Endothelial cell (in vitro differentiated cells): ENCODE results near the gene FIBCD1. TPM values are rescaled to one million over a fixed set of nuclear protein-coding genes. Genes with fewer than 3 reads are reported as not detected.
A peak's percentile ranks its signal among the peaks of the same experiment; 100 is the strongest.

Experiments used
- DNase-seq: peaks from one replicate; pipeline ENCODE4 v3.0.0; 2021; ENCODE audit warnings: low spot score
- H3K27ac Mint-ChIP-seq: one replicate; pipeline ENCODE4 v1.8.0; 2021; ENCODE audit warnings: mixed read lengths, inconsistent platforms; ENCODE audit not compliant: unreplicated experiment
- H3K27me3 Mint-ChIP-seq: one replicate; pipeline ENCODE4 v1.8.0; 2021; ENCODE audit warnings: mild to moderate bottlenecking, moderate library complexity, mixed read lengths, inconsistent platforms; ENCODE audit not compliant: unreplicated experiment
- H3K36me3 Mint-ChIP-seq: one replicate; pipeline ENCODE4 v1.8.0; 2021; ENCODE audit warnings: mild to moderate bottlenecking, low read depth, mixed read lengths, inconsistent platforms; ENCODE audit not compliant: unreplicated experiment
- H3K4me1 Mint-ChIP-seq: one replicate; pipeline ENCODE4 v1.8.0; 2021; ENCODE audit warnings: mild to moderate bottlenecking, mixed read lengths, inconsistent platforms; ENCODE audit not compliant: unreplicated experiment
- H3K4me3 Mint-ChIP-seq: one replicate; pipeline ENCODE4 v1.8.0; 2021; ENCODE audit warnings: mild to moderate bottlenecking, mixed read lengths, inconsistent platforms; ENCODE audit not compliant: unreplicated experiment
- H3K9me3 Mint-ChIP-seq: one replicate; pipeline ENCODE4 v1.8.0; 2021; ENCODE audit warnings: mixed read lengths, inconsistent platforms; ENCODE audit not compliant: unreplicated experiment
- CTCF ChIP-seq: fragments of 200-600 bp; sonication (generic); IDR thresholded peaks from one replicate; pipeline ENCODE4 v1.5.0; 2021; ENCODE audit warnings: antibody characterized with exemption; ENCODE audit not compliant: unreplicated experiment
- total RNA-seq: library from RNA; stranded (reverse); fragmentation: NEBNext Ultra II Directional; extraction: Animal tissue kit (Norgen Biotek cat#: 25700); gene quantifications from one replicate; pipeline ENCODE4 v1.2.1, GENCODE V29; 2021; ENCODE audit not compliant: unreplicated experiment

FIBCD1 gene
- total RNA-seq, 1 donor from 2014 or later: 0.33 TPM

DNA sequence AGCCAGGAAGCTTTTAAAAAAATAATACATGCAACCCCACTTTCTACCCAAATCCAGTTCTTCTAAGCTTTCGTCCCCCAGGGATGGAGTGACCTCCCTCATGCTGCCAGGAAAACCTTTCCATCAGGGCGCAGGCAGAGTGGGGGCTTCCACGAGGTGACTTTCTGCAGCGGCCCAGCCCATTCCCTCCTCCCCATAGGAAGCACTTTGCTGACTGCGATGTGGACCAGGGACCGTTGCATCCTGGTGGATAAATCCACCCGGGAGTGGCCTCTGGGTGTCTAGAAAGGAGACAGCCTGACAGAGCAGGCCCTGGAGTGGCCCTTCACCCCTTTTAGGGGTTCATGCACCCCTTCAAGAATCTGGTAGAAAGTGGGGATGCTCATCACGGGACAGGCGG is 44.0 kb downstream of the FIBCD1 start:
- Mint-ChIP-seq H3K27me3 (peaks cover 16% of the 10 kb centered on the region), H3K4me1 (peaks cover 9% of the 10 kb centered on the region), H3K27ac (peak overlapping the region; percentile 18), H3K9me3 (no peaks in the 10 kb centered on the region), H3K36me3 (peaks cover 12% of the 10 kb centered on the region), H3K4me3 (no peak overlapping the region)
- no peak for DNase-seq
- TF ChIP-seq CTCF: no peak

DNA sequence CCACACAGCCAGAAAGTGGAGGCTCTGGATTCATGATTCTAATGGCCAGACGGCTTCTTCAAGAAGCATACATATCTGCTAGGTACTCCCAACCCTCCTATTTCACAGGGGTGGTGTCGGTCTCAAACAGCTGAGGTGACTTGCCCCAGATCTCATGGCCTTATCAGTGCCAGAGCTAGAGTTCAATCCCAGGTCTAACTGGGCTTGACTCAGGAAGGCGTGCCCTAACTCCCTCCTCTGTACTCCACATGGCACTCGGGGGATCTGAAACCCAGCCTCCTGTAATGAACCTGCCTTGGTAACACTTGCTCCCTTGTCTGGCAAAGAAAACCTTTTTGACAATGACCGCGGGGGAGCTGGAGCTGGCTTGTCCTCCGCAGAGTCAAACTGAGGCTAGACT is 44.5 kb downstream of the FIBCD1 start:
- DNase-seq: no peak
- no peak overlapping the region for H3K27ac Mint-ChIP-seq
- peaks cover 9% of the 10 kb centered on the region for H3K4me1 Mint-ChIP-seq
- peaks cover 16% of the 10 kb centered on the region for H3K27me3 Mint-ChIP-seq
- H3K36me3 Mint-ChIP-seq: peaks cover 12% of the 10 kb centered on the region
- TF ChIP-seq CTCF: no peak
- no peaks in the 10 kb centered on the region for H3K9me3 Mint-ChIP-seq
- no peak overlapping the region for H3K4me3 Mint-ChIP-seq

DNA sequence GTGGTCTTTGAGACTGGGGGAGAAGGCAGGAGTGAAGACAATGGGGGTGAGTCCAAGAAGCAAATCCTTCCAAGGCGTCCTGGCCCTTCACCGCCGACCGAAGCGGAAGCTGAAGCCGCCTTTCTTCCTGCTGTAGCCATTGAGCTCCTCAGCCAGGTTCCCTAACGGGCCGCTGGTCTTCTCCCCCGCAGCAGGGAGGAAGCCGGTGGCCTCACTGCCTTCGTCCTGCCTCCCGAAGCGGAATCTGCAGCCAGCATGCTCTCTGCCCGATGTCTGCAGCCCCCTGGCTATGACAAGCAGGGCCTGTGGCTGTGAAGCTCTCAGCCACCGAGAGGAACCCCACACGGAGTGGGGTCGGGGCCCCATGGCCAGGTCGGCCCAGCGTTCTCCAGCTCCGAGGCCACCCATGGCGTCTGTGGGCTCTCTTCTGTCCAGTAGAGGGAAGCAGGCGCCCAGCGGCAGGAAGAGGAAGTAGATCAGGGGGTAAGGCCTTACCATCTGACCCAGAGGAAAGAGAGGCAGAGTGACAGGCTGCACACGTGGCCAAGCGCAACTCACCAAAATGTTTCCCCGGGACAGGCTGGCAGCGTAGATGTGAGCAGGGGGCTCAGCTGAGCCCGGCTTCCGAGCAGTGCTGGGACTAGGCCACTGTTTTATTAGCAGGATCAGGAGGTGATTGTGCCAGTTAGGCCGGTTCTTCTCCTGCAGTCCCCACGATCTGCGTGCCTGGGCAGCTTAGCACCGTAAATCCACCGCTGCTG is 45.5 kb downstream of the FIBCD1 start:
- Mint-ChIP-seq H3K4me3 (no peak overlapping the region), H3K27ac (peak overlapping the region; percentile 81), H3K27me3 (peaks cover 16% of the 10 kb centered on the region), H3K36me3 (peaks cover 12% of the 10 kb centered on the region), H3K9me3 (no peaks in the 10 kb centered on the region), H3K4me1 (peaks cover 9% of the 10 kb centered on the region)
- TF ChIP-seq CTCF: no peak
- peak; percentile 41 for DNase-seq

DNA sequence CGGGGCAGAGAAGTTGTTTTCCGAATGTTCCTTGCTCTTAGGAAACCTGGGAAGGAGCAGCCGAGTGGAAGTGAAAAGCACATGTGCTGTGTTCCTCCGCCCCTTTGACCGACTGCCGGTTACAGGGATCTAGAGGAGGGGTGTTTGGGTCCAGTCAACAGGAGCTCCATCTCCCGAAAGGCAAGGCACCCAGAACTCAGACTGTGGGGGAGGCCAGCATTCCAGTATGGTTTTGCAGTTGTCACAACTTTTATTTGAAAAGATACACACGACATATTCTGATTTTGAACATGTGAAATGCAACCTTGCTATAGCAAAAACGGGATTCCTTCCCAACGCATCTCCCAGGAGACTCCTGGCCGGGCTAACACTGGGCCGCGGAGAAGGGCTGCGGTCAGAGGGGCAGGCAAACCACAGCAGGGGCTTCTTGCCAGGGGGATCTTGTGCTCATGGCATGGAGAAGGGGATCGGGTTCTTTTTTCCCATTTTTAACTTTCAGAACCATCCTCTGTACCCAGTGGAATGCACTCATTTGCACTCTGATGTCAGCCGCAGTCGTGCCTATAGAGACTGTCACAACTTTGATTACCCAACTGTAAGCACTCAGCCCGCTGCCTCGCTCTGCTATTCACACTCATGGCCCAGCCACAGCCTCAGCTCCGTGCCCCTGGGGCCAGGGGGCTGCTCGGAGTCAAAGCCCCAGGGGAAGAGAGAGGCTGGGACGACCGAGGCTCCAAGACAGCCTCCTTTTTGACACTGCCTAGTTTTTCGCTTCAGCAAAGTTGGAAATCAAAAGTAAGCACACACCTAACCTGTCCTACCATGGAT is 46.4 kb downstream of the FIBCD1 start:
- Mint-ChIP-seq H3K9me3 (no peaks in the 10 kb centered on the region), H3K36me3 (peaks cover 12% of the 10 kb centered on the region)
- no peak for DNase-seq

More for the DNA sequence above, 46.4 kb downstream of the FIBCD1 start:
- peaks cover 9% of the 10 kb centered on the region for H3K4me1 Mint-ChIP-seq
- peaks cover 17% of the 10 kb centered on the region for H3K27me3 Mint-ChIP-seq
- TF ChIP-seq CTCF: no peak
- H3K4me3 Mint-ChIP-seq: no peak overlapping the region
- peak overlapping the region; percentile 81 for H3K27ac Mint-ChIP-seq
